ENCODE data around the gene CLEC11A. TPM values are rescaled to one million over a fixed set of nuclear protein-coding genes. Genes with fewer than 3 reads are reported as not detected.

CLEC11A gene
- total RNA-seq, 1 donor from 2014 or later: 33.0 TPM

- no peaks in the 10 kb centered on the region for H3K36me3 Mint-ChIP-seq
- peaks cover 82% of the 10 kb centered on the region for H3K27me3 Mint-ChIP-seq (ENCODE audit: low read depth)
- H3K4me1 Mint-ChIP-seq: peaks cover 31% of the 10 kb centered on the region
- H3K9me3 Mint-ChIP-seq: no peaks in the 10 kb centered on the region
- no peak overlapping the region for H3K27ac Mint-ChIP-seq
- TF ChIP-seq, protein P1, sequence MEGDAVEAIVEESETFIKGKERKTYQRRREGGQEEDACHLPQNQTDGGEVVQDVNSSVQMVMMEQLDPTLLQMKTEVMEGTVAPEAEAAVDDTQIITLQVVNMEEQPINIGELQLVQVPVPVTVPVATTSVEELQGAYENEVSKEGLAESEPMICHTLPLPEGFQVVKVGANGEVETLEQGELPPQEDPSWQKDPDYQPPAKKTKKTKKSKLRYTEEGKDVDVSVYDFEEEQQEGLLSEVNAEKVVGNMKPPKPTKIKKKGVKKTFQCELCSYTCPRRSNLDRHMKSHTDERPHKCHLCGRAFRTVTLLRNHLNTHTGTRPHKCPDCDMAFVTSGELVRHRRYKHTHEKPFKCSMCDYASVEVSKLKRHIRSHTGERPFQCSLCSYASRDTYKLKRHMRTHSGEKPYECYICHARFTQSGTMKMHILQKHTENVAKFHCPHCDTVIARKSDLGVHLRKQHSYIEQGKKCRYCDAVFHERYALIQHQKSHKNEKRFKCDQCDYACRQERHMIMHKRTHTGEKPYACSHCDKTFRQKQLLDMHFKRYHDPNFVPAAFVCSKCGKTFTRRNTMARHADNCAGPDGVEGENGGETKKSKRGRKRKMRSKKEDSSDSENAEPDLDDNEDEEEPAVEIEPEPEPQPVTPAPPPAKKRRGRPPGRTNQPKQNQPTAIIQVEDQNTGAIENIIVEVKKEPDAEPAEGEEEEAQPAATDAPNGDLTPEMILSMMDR (IDR thresholded peaks at IDR 0.05; ENCODE audit: unreplicated experiment): no peak
- H3K4me3 Mint-ChIP-seq: no peak overlapping the region
- no peak for DNase-seq (ENCODE audit: low spot score in 2 of 2, unreplicated experiment in 2 of 2)
Observed at GRCh38 chr19:50719119-50719435, 4.1 kb upstream of the CLEC11A start.

GRCh38 chr19:50719566-50719965, 3.6 kb upstream of the CLEC11A start, which contains the start of gene SHANK1:
SHANK1 (minus strand) TSS chr19:50719802; CDS start chr19:50716919, 2,883 bp downstream.
- DNase-seq (ENCODE audit: low spot score in 2 of 2, unreplicated experiment in 2 of 2): no peak
- no peaks in the 10 kb centered on the region for H3K9me3 Mint-ChIP-seq
- H3K4me3 Mint-ChIP-seq: peak within 1 kb of the TSS; percentile 56
- no peak within 1 kb of the TSS for H3K27ac Mint-ChIP-seq
- no peaks in the 10 kb centered on the region for H3K36me3 Mint-ChIP-seq
- H3K27me3 Mint-ChIP-seq (ENCODE audit: low read depth): peaks cover 81% of the 10 kb centered on the region
- H3K4me1 Mint-ChIP-seq: peaks cover 33% of the 10 kb centered on the region
- TF ChIP-seq, protein P1 (IDR thresholded peaks at IDR 0.05; ENCODE audit: unreplicated experiment): no peak

- Mint-ChIP-seq H3K27me3 (ENCODE audit: low read depth) (peaks cover 73% of the 10 kb centered on the region), H3K27ac (no peak overlapping the region), H3K4me1 (peaks cover 33% of the 10 kb centered on the region), H3K36me3 (no peaks in the 10 kb centered on the region), H3K9me3 (no peaks in the 10 kb centered on the region), H3K4me3 (peak overlapping the region; percentile 53)
- no peak for DNase-seq (ENCODE audit: low spot score in 2 of 2, unreplicated experiment in 2 of 2)
- TF ChIP-seq, protein P1 (IDR thresholded peaks at IDR 0.05; ENCODE audit: unreplicated experiment): no peak
Observed at GRCh38 chr19:50720181-50720920, 2.8 kb upstream of the CLEC11A start.

GRCh38 chr19:50720921-50721381, 2.2 kb upstream of the CLEC11A start:
- Mint-ChIP-seq H3K27ac (no peak overlapping the region), H3K4me3 (peak overlapping the region; percentile 53), H3K4me1 (peaks cover 38% of the 10 kb centered on the region), H3K36me3 (no peaks in the 10 kb centered on the region), H3K27me3 (ENCODE audit: low read depth) (peaks cover 67% of the 10 kb centered on the region), H3K9me3 (no peaks in the 10 kb centered on the region)
- no peak for DNase-seq (ENCODE audit: low spot score in 2 of 2, unreplicated experiment in 2 of 2)
- TF ChIP-seq, protein P1 (IDR thresholded peaks at IDR 0.05; ENCODE audit: unreplicated experiment): no peak

- TF ChIP-seq, protein P1 (IDR thresholded peaks at IDR 0.05; ENCODE audit: unreplicated experiment): no peak
- Mint-ChIP-seq H3K4me3 (peak overlapping the region; percentile 93), H3K27ac (peak overlapping the region; percentile 0), H3K9me3 (no peaks in the 10 kb centered on the region), H3K36me3 (no peaks in the 10 kb centered on the region), H3K4me1 (peaks cover 41% of the 10 kb centered on the region), H3K27me3 (ENCODE audit: low read depth) (peaks cover 61% of the 10 kb centered on the region)
- DNase-seq (ENCODE audit: low spot score in 2 of 2, unreplicated experiment in 2 of 2): no peak
Observed at GRCh38 chr19:50721441-50722137, 1.6 kb upstream of the CLEC11A start.

Data from mesothelial cell of epicardium (in vitro differentiated cells).